HG02798 (cell line): Measurements from ENCODE around the gene DENND2A.

Source experiments
- ATAC-seq: cut with Tn5 transposase; IDR thresholded peaks from one replicate; pipeline ENCODE4 v1.9.1; 2021; ENCODE audit warnings: mild to moderate bottlenecking; ENCODE audit not compliant: unreplicated experiment, poor library complexity

Gene DENND2A

DNA sequence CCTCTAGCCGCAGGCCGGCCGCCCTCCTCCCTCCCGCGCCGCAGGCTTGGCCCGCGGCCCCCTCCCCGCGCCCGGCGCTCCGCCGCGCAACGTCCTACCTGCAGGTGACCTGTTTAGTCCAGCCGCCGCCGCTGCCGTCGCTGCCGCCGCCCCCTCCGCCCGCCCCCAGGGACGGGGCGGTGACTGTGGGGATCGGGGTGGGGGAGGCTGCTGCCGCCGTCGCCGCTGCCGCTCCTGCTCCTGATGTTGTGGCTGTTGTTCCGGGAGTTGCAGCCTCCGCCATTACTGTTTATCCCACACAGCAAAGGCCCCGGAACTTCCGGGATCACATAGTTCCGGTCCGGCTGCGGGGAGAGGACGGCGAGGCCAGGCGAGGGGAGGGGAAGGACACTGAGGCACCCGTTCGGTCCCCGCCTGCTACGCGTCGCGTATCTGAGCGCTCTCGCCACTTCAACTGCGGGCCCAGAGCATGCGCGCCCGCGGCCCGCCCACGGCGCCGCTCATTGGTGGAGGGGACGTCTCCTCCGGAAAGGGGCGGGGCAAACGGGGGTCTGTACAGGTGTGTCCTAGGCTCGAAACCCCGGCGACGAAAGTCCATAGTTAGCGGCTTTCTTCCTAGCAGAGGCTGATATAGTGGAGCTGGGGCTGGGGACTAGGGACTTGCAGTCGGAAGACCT, 161.4 kb downstream of the DENND2A start, which contains the start of gene MKRN1:
Gene MKRN1 (minus strand): TSS at position 444 of the 677 bp plus-strand sequence. CDS start 161 bp downstream, at position 283.
- ATAC-seq: peak; percentile 95

DNA sequence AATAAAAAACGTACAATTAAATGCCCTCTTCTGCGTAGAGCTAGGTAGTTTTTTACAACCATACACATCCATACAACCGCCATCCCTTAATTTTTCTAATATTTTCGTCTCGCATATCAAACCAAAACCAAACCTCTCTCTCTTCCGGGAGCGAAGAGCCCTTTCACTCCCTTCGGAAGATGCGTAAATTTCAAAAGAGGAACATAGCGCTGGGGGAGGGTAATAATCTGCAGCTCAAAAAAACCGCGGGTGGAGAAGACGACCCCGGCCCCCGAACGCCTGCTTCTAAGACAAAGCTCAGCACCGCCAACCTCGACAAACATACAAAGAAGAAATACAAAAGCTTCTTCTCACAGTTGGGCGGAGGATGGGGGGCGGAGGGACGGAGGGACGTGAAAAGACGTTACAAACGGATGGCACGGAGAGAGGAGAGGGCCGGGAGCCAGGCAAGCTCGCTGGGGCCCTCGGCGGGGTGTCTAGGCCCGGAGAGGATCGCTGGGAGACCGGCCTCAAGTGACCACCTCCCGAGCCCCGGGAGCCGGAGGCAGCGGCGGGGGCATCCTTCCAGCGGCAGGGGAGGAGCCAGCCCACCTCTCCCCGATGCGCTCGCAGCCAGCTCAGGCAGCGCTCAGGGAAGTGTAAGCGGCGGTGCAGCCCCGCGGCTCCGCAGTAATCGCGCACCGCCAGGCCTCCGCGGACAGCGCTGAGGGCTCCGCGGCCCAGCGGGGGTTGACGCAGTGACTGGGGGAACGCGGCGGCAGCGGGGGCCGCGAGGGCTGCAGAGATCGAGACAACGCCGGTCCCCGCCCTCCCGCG, 162.2 kb downstream of the DENND2A start:
- peak; percentile 21 for ATAC-seq

DNA sequence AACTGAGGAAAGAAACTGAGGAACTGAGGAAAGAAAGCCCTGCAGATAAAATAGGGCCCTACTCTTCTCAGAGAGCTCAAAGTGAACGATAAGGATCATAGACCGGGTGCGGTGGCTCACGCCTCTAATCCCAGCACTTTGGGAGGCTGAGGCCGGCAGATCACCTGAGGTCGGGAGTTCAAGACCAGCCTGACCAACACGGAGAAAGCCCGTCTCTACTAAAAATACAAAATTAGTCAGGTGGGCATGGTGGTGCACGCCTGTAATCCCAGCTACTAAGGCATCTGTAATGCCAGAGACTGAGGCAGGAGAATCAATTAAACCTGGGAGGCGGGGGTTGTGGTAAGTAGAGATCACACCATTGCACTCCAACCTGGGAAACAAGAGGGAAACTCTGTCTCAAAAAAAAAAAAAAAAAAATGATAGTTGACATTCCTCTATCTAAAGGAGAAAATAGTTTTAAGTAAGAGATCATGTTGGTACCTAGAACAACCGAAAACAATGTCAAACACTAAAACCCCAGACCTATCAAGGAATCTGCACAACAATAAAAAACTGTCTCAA, 163.8 kb downstream of the DENND2A start:
- ATAC-seq: no peak

DNA sequence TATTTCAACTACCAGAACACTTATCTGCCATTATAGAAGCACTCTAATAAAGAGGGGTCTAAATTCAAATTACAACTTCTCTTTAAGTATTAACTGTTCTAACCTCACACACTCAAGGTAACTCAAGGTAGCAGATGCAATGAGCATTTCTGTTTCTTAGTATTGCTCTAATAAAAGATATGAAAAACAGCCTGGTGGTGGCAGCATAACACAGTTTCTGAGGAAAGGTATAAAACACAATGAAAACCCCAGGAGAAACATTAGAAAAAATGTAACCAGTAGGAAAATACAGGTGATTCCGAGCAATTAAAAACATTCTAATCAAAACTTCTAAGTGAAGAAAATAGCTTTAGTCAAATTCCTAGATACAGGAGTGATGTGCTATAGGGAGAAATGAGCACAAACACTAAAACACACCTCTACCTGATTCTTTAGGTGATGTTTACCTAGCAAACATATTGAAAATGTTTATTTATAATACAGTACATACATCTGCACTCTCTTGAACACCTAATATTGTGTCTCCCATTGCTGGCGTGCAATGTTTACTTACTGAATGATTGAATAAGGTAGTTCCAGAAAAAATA, 164.8 kb downstream of the DENND2A start:
- no peak for ATAC-seq
